GM23248 (cell line): ENCODE data around the gene ZFYVE26.

ENCODE experiments used
- EZH2 ChIP-seq: fragments of 200-600 bp; sonication (generic); IDR thresholded peaks from 2 replicates; pipeline ENCODE4 v1.6.1; 2018; ENCODE audit warnings: antibody characterized with exemption, mild to moderate bottlenecking; ENCODE audit not compliant: insufficient read depth, poor library complexity, severe bottlenecking
- EZH2phosphoT487 ChIP-seq: fragments of 200-600 bp; sonication (generic); IDR thresholded peaks from 2 replicates; pipeline ENCODE4 v1.6.1; 2018; ENCODE audit warnings: antibody characterized with exemption, moderate library complexity, mild to moderate bottlenecking, low read depth; ENCODE audit not compliant: insufficient read depth

DNA sequence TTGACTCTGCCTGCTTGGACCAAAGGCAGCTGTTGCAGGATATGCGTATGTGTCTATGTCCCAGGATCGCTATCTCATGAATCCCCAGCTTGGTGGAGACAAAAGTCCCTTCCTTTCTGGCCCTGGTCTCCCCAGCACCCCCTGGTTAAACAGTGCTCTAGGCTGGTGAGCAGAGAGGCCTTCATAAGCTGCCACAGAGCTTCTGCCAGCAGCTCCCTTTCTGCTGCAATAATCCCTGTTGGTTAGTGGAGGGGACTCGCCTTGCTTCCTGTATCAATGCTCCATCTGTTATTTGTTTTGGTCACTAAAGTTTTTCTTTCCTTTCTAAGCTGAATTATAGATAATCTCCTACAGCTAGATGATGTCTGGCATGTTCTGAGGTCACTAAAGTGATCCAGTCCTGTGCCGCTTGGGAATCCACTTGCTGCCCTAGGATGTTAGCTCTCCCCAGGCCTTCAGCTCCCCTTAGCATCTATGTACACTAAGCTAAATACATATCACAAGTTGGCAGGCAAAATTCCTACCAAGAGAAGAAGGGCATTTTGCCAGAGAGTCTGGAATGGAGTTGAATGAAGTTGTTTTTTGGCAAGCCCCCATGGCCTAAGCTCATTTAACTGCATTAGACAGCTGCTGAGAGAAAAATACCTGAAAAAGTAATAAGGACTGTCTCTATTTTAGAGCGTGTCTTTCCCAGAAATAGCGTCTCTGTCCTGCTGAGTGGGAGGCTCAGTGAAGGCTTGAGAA lies 66.9 kb downstream of the ZFYVE26 start:
- TF ChIP-seq EZH2phosphoT487: no peak
- TF ChIP-seq EZH2: no peak
